Smooth muscle cell of the umbilical artery (primary cell): ENCODE data around the gene SORBS2. TPM values are rescaled to one million over a fixed set of nuclear protein-coding genes. Genes with fewer than 3 reads are reported as not detected.

ENCODE experiments used
- total RNA-seq: library from RNA; depleted of rRNA; stranded (reverse); fragments of >200 nt; gene quantifications from 2 replicates; pipeline ENCODE4 v1.2.3, GENCODE V29; 2014

The SORBS2 gene, protein sequence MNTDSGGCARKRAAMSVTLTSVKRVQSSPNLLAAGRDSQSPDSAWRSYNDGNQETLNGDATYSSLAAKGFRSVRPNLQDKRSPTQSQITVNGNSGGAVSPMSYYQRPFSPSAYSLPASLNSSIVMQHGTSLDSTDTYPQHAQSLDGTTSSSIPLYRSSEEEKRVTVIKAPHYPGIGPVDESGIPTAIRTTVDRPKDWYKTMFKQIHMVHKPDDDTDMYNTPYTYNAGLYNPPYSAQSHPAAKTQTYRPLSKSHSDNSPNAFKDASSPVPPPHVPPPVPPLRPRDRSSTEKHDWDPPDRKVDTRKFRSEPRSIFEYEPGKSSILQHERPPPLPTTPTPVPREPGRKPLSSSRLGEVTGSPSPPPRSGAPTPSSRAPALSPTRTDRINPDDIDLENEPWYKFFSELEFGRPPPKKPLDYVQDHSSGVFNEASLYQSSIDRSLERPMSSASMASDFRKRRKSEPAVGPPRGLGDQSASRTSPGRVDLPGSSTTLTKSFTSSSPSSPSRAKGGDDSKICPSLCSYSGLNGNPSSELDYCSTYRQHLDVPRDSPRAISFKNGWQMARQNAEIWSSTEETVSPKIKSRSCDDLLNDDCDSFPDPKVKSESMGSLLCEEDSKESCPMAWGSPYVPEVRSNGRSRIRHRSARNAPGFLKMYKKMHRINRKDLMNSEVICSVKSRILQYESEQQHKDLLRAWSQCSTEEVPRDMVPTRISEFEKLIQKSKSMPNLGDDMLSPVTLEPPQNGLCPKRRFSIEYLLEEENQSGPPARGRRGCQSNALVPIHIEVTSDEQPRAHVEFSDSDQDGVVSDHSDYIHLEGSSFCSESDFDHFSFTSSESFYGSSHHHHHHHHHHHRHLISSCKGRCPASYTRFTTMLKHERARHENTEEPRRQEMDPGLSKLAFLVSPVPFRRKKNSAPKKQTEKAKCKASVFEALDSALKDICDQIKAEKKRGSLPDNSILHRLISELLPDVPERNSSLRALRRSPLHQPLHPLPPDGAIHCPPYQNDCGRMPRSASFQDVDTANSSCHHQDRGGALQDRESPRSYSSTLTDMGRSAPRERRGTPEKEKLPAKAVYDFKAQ (N-terminal part only)
- 15.8 and 16.3 TPM in 2 replicates for total RNA-seq

GRCh38 chr4:185811509-185812364 lies at the start of gene SORBS2:
TSS of gene SORBS2 (minus strand) at chr4:185812194. CDS start at chr4:185690571, 121,623 bp downstream.

